Caco-2 (cell line): ENCODE measurements around the gene CBFA2T2. TPM values are rescaled to one million over a fixed set of nuclear protein-coding genes. Genes with fewer than 3 reads are reported as not detected.

Source experiments
- BruUV-seq: library from RNA; stranded (reverse); fragments of 400-500 nt; replicated peaks from 2 replicates; lab custom pipeline; 2021; lab: Mats Ljungman, UMichigan
- CTCF ChIA-PET: fragments of 300-600 bp; sonication (Branson Sonifier 250); formaldehyde crosslinking; loops from one replicate; lab custom pipeline; 2022; ENCODE audit warnings: antibody characterized with exemption; lab: Charles Lee
- POLR2A ChIA-PET: fragments of 300-600 bp; sonication (Branson Sonifier 250); formaldehyde crosslinking; loops from one replicate; lab custom pipeline; 2022; ENCODE audit warnings: antibody characterized with exemption; lab: Charles Lee
- DNase-seq, 2 experiments: peaks; one replicate each; pipeline versions ENCODE4 v3.0.0 to v3.0.0-alpha.2; 2020 to 2022
- H3K27me3 ChIP-seq: replicated peaks from 2 replicates; pipeline ENCODE4 v1.6.0; 2011; ENCODE audit warnings: low read length; ENCODE audit not compliant: control insufficient read depth, insufficient read depth
- H3K36me3 ChIP-seq: 2 replicates; pipeline ENCODE4 v1.5.1; 2011; ENCODE audit warnings: low read length; ENCODE audit not compliant: control insufficient read depth, insufficient read depth
- H3K4me1 ChIP-seq: fragments of 250-450 bp; sonication (Bioruptor Pico); 2 replicates; pipeline ENCODE4 v1.5.1; 2020; ENCODE audit warnings: mild to moderate bottlenecking
- H3K4me3 ChIP-seq: 2 replicates; pipeline ENCODE4 v1.5.1; 2011; ENCODE audit warnings: low read depth, mild to moderate bottlenecking, control low read depth, low read length
- H3K9me3 ChIP-seq: fragments of 250-450 bp; sonication (Bioruptor Pico); 2 replicates; pipeline ENCODE4 v1.5.1; 2020; ENCODE audit warnings: mild to moderate bottlenecking, moderate library complexity
- H3K27ac Mint-ChIP-seq: one replicate; pipeline ENCODE4 v1.8.0; 2022; ENCODE audit warnings: mixed read lengths; ENCODE audit not compliant: unreplicated experiment
- H3K27me3 Mint-ChIP-seq: one replicate; pipeline ENCODE4 v1.8.0; 2022; ENCODE audit warnings: mixed read lengths; ENCODE audit not compliant: insufficient read depth, unreplicated experiment
- H3K36me3 Mint-ChIP-seq: one replicate; pipeline ENCODE4 v1.8.0; 2022; ENCODE audit warnings: mild to moderate bottlenecking, mixed read lengths; ENCODE audit not compliant: insufficient read depth, unreplicated experiment
- H3K4me1 Mint-ChIP-seq: one replicate; pipeline ENCODE4 v1.8.0; 2022; ENCODE audit warnings: low read depth, mixed read lengths; ENCODE audit not compliant: unreplicated experiment
- H3K4me3 Mint-ChIP-seq: one replicate; pipeline ENCODE4 v1.8.0; 2022; ENCODE audit warnings: mild to moderate bottlenecking, moderate library complexity, mixed read lengths; ENCODE audit not compliant: unreplicated experiment
- H3K9me3 Mint-ChIP-seq: one replicate; pipeline ENCODE4 v1.8.0; 2022; ENCODE audit warnings: mixed read lengths; ENCODE audit not compliant: unreplicated experiment
- CTCF ChIP-seq, 2 experiments: fragments of 200-600 bp in 1 of 2; IDR thresholded peaks; 1 replicate in 1 of 2; 2 replicates in 1 of 2; pipeline versions ENCODE4 v1.5.1 to v1.8.0; 2011 to 2022; ENCODE audit warnings: antibody characterized with exemption in 1 of 2, control low read depth in 1 of 2, inconsistent platforms in 1 of 2, low read depth in 1 of 2, low read length in 1 of 2, mild to moderate bottlenecking in 1 of 2, moderate library complexity in 1 of 2; ENCODE audit not compliant: insufficient read depth in 1 of 2, severe bottlenecking in 1 of 2, unreplicated experiment in 1 of 2
- intact Hi-C: fragments of 100-400 bp; cut with micrococcal nuclease; formaldehyde crosslinking; loops from one replicate; pipeline ENCODE4 v1.10.0; 2022; ENCODE audit not compliant: unreplicated experiment
- total RNA-seq: library from RNA; stranded (reverse); gene quantifications from 2 replicates; pipeline ENCODE4 v1.2.3, GENCODE V29; 2022

The CBFA2T2 gene
- total RNA-seq, 1 experiment from 2014 or later = 30.6 TPM

GRCh38 chr20:33474963-33475362 lies 14.9 kb upstream of the CBFA2T2 start:
- Histone ChIP-seq H3K27me3 (no peaks in the 10 kb centered on the region), H3K9me3 (no peaks in the 10 kb centered on the region), H3K36me3 (no peaks in the 10 kb centered on the region), H3K4me3 (no peak overlapping the region), H3K4me1 (peaks cover 9% of the 10 kb centered on the region)
- Mint-ChIP-seq H3K9me3 (no peaks in the 10 kb centered on the region), H3K36me3 (no peaks in the 10 kb centered on the region), H3K4me1 (peaks cover 12% of the 10 kb centered on the region), H3K27ac (no peak overlapping the region), H3K4me3 (no peak overlapping the region), H3K27me3 (no peaks in the 10 kb centered on the region)
- intact Hi-C loops = no loop called here
- BruUV-seq = no TSS peak
- DNase-seq = no peak
- POLR2A ChIA-PET = interaction anchor here (1.6 to 2.0 kb wide), 2 partner anchors 15 to 192 kb away, joined by 5 to 17 read pairs; partner anchors contain the start of genes ACTL10 and CBFA2T2
- CTCF ChIA-PET = interaction anchor here (0.6 to 1.1 kb wide), 2 partner anchors 18 to 210 kb away, joined by 3 to 4 read pairs; no protein-coding TSS in a partner anchor
- TF ChIP-seq CTCF (IDR thresholded peaks at IDR 0.05; ENCODE audit: insufficient read depth in 1 of 2, low read depth in 1 of 2, low read length in 1 of 2, severe bottlenecking in 1 of 2, unreplicated experiment in 1 of 2) = no peak

GRCh38 chr20:33475381-33476152 lies 14.3 kb upstream of the CBFA2T2 start:
- POLR2A ChIA-PET = interaction anchor here (0.6 to 2.0 kb wide), 4 partner anchors 14 to 243 kb away, joined by 3 to 17 read pairs (median 6); partner anchors contain the start of genes ACTL10 and CBFA2T2
- CTCF ChIA-PET = interaction anchor here (0.5 to 1.0 kb wide), 2 partner anchors 18 to 276 kb away, joined by 3 read pairs; no protein-coding TSS in a partner anchor
- Histone ChIP-seq H3K9me3 (no peaks in the 10 kb centered on the region), H3K36me3 (no peaks in the 10 kb centered on the region), H3K27me3 (no peaks in the 10 kb centered on the region), H3K4me1 (peaks cover 9% of the 10 kb centered on the region), H3K4me3 (no peak overlapping the region)
- H3K4me1 Mint-ChIP-seq = peaks cover 12% of the 10 kb centered on the region
- TF ChIP-seq CTCF (IDR thresholded peaks at IDR 0.05; ENCODE audit: insufficient read depth in 1 of 2, low read depth in 1 of 2, low read length in 1 of 2, severe bottlenecking in 1 of 2, unreplicated experiment in 1 of 2) = no peak
- H3K36me3 Mint-ChIP-seq = no peaks in the 10 kb centered on the region
- no peak overlapping the region for H3K27ac Mint-ChIP-seq
- intact Hi-C loops = no loop called here
- BruUV-seq = no TSS peak
- no peaks in the 10 kb centered on the region for H3K9me3 Mint-ChIP-seq
- DNase-seq = no peak
- no peaks in the 10 kb centered on the region for H3K27me3 Mint-ChIP-seq
- H3K4me3 Mint-ChIP-seq = no peak overlapping the region

GRCh38 chr20:33477386-33478234 lies 12.3 kb upstream of the CBFA2T2 start:
- no peaks in the 10 kb centered on the region for H3K27me3 Mint-ChIP-seq
- no peaks in the 10 kb centered on the region for H3K9me3 Mint-ChIP-seq
- no peaks in the 10 kb centered on the region for H3K27me3 ChIP-seq
- no peak overlapping the region for H3K4me3 ChIP-seq
- DNase-seq = peak; percentile 80 to 89
- H3K4me1 Mint-ChIP-seq = peaks cover 12% of the 10 kb centered on the region
- no peaks in the 10 kb centered on the region for H3K36me3 ChIP-seq
- peak overlapping the region; percentile 30 for H3K27ac Mint-ChIP-seq
- H3K4me1 ChIP-seq = peaks cover 9% of the 10 kb centered on the region
- no peaks in the 10 kb centered on the region for H3K36me3 Mint-ChIP-seq
- ChIA-PET CTCF (interaction anchor here (1.4 to 2.1 kb wide), 2 partner anchors 20 to 191 kb away, joined by 3 to 8 read pairs; no protein-coding TSS in a partner anchor), POLR2A (interaction anchor here (1.2 kb wide), 1 partner anchor 12 kb away, joined by 6 read pairs; the partner anchor contains the start of gene CBFA2T2)
- intact Hi-C loops = loop anchor here (1.0 kb wide), 1 partner anchor 36 kb away; no protein-coding TSS in a partner anchor
- H3K9me3 ChIP-seq = no peaks in the 10 kb centered on the region
- no TSS peak for BruUV-seq
- no peak overlapping the region for H3K4me3 Mint-ChIP-seq
- no peak for TF ChIP-seq CTCF (IDR thresholded peaks at IDR 0.05; ENCODE audit: insufficient read depth in 1 of 2, low read depth in 1 of 2, low read length in 1 of 2, severe bottlenecking in 1 of 2, unreplicated experiment in 1 of 2)
